HepG2 (cell line): ENCODE data around the gene COPS7A. TPM values are rescaled to one million over a fixed set of nuclear protein-coding genes. Genes with fewer than 3 reads are reported as not detected.

Experiments used
- HNRNPK ChIP-seq: fragments of 200-400 bp; formaldehyde crosslinking; IDR thresholded peaks from 2 replicates; pipeline ENCODE4 v1.6.1; 2018; ENCODE audit warnings: low read length, low read depth, moderate library complexity, mild to moderate bottlenecking; ENCODE audit not compliant: poor library complexity, severe bottlenecking
- PHF20 ChIP-seq: sonication (generic); formaldehyde crosslinking; IDR thresholded peaks from 2 replicates; pipeline ENCODE4 v1.5.0; 2020; ENCODE audit warnings: mild to moderate bottlenecking, missing genetic modification reagents
- RBFOX2 ChIP-seq: fragments of 200-400 bp; formaldehyde crosslinking; IDR thresholded peaks from 2 replicates; pipeline ENCODE4 v1.6.1; 2017; ENCODE audit warnings: low read depth, mild to moderate bottlenecking, low read length
- TBX2 ChIP-seq: sonication (generic); formaldehyde crosslinking; IDR thresholded peaks from 2 replicates; pipeline ENCODE4 v1.5.0; 2020; ENCODE audit warnings: missing genetic modification reagents, mild to moderate bottlenecking, borderline replicate concordance
- ZNF749 ChIP-seq: sonication (generic); formaldehyde crosslinking; IDR thresholded peaks from 2 replicates; pipeline ENCODE4 v1.8.0; 2022; ENCODE audit warnings: mild to moderate bottlenecking, missing genetic modification reagents, moderate library complexity, borderline replicate concordance
- polyA plus RNA-seq, 8 experiments: library from polyadenylated mRNA; depleted of rRNA in 3 of 8; stranded (reverse) in 7 of 8; unstranded in 1 of 8; fragments of >200 nt; fragmentation: Illumina TruSeq in 4 of 8; extraction: Trizol in 4 of 8; gene quantifications; 2 replicates each; pipeline versions ENCODE4 v1.2.1 to v1.2.3, GENCODE V29; 2011 to 2016; ENCODE audit warnings: low read depth in 4 of 8, missing spikeins in 1 of 8, mixed read lengths in 1 of 8; ENCODE audit not compliant: insufficient read depth in 1 of 8
- total RNA-seq, 5 experiments: library from RNA; depleted of rRNA; stranded (reverse); fragments of >200 nt; fragmentation: Illumina TruSeq; extraction: Trizol; gene quantifications; 2 replicates each; pipeline ENCODE4 v1.2.3, GENCODE V29; 2016; ENCODE audit warnings: low read depth in 1 of 5
- TF ChIP-seq, protein P1 (sequence below): sonication (generic); formaldehyde crosslinking; IDR thresholded peaks from 2 replicates; pipeline ENCODE4 v1.8.1; 2022; ENCODE audit warnings: low read depth, mild to moderate bottlenecking, missing genetic modification reagents
- TF ChIP-seq, protein P2 (sequence below): sonication (generic); formaldehyde crosslinking; IDR thresholded peaks from 2 replicates; pipeline ENCODE4; 2020; ENCODE audit warnings: missing genetic modification reagents, mild to moderate bottlenecking, borderline replicate concordance
- TF ChIP-seq, protein P3 (sequence below): sonication (generic); formaldehyde crosslinking; IDR thresholded peaks from 2 replicates; pipeline ENCODE4 v1.4.0; 2020; ENCODE audit warnings: missing genetic modification reagents
- TF ChIP-seq, protein P4 (sequence below): sonication (generic); formaldehyde crosslinking; conservative IDR thresholded peaks from 2 replicates; pipeline ENCODE4 v1.8.0; 2022; ENCODE audit warnings: mild to moderate bottlenecking, moderate library complexity, missing genetic modification reagents
- TF ChIP-seq, protein P5 (sequence below): sonication (generic); formaldehyde crosslinking; IDR thresholded peaks from 2 replicates; pipeline ENCODE4 v1.5.1; 2020; ENCODE audit warnings: mild to moderate bottlenecking, missing genetic modification reagents, borderline replicate concordance

The COPS7A gene
- total and polyA plus RNA-seq, 2 of the 13 experiments (the other 11 are each of a cell fraction or from before 2014, with no cell fraction given) = 40.0 to 73.6 TPM

DNA sequence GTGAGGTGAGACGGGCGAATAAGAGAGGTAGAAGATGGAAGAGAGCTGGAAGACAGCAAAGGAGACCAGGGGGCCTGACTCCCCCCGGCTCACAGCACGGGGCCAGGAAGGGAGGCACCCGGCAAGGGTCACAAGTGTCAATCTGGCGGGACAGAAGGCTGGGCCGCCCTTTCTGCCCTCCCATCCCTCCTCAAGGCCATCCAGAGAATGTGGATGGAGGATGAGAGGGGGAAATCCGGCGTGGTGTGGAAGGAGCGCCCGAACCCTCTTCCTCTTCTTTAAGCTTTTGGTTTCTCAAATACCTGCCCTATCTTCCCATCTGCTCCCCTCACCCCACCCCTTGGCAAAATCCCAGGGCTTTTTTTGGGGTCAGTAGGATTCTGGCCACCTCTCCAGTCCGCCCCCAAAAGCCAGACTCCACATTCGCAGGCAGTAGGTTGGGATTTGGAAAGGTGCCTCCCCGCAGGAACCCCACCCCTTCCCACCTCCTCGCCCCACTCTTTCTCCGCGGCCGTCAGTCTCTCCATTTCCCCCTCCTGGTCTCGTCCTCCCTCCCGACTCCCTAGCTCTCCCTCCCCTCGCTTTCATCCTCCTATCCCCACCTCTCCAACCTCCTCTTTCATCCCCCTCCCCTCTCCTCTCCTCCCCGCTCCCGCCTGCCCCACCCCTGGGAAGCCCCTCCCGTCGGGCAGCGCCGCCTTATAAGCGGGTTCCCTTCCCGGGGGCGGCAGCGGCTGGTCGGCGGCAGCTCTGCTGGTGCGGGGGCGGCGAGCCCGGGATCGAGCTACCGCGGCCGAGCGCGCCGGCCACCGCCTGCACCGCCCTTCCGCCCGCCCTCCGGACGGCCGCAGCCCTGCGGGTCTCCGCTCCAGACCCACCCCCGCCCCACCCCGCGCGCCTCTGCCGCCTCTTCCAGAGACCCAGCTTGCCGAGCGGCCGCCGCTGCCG is 42.1 kb downstream of the COPS7A start, which contains the start of gene PTMS (continued):
- TF ChIP-seq, protein P1, sequence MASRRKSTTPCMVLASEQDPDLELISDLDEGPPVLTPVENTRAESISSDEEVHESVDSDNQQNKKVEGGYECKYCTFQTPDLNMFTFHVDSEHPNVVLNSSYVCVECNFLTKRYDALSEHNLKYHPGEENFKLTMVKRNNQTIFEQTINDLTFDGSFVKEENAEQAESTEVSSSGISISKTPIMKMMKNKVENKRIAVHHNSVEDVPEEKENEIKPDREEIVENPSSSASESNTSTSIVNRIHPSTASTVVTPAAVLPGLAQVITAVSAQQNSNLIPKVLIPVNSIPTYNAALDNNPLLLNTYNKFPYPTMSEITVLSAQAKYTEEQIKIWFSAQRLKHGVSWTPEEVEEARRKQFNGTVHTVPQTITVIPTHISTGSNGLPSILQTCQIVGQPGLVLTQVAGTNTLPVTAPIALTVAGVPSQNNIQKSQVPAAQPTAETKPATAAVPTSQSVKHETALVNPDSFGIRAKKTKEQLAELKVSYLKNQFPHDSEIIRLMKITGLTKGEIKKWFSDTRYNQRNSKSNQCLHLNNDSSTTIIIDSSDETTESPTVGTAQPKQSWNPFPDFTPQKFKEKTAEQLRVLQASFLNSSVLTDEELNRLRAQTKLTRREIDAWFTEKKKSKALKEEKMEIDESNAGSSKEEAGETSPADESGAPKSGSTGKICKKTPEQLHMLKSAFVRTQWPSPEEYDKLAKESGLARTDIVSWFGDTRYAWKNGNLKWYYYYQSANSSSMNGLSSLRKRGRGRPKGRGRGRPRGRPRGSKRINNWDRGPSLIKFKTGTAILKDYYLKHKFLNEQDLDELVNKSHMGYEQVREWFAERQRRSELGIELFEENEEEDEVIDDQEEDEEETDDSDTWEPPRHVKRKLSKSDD (CRISPR knock-in tag) = 0 out of 2 replicates have a peak, but pooled peaks have one; percentile 38
- TF ChIP-seq, protein P2, sequence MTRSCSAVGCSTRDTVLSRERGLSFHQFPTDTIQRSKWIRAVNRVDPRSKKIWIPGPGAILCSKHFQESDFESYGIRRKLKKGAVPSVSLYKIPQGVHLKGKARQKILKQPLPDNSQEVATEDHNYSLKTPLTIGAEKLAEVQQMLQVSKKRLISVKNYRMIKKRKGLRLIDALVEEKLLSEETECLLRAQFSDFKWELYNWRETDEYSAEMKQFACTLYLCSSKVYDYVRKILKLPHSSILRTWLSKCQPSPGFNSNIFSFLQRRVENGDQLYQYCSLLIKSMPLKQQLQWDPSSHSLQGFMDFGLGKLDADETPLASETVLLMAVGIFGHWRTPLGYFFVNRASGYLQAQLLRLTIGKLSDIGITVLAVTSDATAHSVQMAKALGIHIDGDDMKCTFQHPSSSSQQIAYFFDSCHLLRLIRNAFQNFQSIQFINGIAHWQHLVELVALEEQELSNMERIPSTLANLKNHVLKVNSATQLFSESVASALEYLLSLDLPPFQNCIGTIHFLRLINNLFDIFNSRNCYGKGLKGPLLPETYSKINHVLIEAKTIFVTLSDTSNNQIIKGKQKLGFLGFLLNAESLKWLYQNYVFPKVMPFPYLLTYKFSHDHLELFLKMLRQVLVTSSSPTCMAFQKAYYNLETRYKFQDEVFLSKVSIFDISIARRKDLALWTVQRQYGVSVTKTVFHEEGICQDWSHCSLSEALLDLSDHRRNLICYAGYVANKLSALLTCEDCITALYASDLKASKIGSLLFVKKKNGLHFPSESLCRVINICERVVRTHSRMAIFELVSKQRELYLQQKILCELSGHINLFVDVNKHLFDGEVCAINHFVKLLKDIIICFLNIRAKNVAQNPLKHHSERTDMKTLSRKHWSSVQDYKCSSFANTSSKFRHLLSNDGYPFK = no peak
- peak; percentile 86 for TF ChIP-seq HNRNPK
- TF ChIP-seq, protein P3, sequence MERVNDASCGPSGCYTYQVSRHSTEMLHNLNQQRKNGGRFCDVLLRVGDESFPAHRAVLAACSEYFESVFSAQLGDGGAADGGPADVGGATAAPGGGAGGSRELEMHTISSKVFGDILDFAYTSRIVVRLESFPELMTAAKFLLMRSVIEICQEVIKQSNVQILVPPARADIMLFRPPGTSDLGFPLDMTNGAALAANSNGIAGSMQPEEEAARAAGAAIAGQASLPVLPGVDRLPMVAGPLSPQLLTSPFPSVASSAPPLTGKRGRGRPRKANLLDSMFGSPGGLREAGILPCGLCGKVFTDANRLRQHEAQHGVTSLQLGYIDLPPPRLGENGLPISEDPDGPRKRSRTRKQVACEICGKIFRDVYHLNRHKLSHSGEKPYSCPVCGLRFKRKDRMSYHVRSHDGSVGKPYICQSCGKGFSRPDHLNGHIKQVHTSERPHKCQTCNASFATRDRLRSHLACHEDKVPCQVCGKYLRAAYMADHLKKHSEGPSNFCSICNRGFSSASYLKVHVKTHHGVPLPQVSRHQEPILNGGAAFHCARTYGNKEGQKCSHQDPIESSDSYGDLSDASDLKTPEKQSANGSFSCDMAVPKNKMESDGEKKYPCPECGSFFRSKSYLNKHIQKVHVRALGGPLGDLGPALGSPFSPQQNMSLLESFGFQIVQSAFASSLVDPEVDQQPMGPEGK (CRISPR knock-in tag) = peak; percentile 93
- TF ChIP-seq, protein P4, sequence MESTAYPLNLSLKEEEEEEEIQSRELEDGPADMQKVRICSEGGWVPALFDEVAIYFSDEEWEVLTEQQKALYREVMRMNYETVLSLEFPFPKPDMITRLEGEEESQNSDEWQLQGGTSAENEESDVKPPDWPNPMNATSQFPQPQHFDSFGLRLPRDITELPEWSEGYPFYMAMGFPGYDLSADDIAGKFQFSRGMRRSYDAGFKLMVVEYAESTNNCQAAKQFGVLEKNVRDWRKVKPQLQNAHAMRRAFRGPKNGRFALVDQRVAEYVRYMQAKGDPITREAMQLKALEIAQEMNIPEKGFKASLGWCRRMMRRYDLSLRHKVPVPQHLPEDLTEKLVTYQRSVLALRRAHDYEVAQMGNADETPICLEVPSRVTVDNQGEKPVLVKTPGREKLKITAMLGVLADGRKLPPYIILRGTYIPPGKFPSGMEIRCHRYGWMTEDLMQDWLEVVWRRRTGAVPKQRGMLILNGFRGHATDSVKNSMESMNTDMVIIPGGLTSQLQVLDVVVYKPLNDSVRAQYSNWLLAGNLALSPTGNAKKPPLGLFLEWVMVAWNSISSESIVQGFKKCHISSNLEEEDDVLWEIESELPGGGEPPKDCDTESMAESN (CRISPR knock-in tag) = peak; percentile 88
- TF ChIP-seq, protein P5, sequence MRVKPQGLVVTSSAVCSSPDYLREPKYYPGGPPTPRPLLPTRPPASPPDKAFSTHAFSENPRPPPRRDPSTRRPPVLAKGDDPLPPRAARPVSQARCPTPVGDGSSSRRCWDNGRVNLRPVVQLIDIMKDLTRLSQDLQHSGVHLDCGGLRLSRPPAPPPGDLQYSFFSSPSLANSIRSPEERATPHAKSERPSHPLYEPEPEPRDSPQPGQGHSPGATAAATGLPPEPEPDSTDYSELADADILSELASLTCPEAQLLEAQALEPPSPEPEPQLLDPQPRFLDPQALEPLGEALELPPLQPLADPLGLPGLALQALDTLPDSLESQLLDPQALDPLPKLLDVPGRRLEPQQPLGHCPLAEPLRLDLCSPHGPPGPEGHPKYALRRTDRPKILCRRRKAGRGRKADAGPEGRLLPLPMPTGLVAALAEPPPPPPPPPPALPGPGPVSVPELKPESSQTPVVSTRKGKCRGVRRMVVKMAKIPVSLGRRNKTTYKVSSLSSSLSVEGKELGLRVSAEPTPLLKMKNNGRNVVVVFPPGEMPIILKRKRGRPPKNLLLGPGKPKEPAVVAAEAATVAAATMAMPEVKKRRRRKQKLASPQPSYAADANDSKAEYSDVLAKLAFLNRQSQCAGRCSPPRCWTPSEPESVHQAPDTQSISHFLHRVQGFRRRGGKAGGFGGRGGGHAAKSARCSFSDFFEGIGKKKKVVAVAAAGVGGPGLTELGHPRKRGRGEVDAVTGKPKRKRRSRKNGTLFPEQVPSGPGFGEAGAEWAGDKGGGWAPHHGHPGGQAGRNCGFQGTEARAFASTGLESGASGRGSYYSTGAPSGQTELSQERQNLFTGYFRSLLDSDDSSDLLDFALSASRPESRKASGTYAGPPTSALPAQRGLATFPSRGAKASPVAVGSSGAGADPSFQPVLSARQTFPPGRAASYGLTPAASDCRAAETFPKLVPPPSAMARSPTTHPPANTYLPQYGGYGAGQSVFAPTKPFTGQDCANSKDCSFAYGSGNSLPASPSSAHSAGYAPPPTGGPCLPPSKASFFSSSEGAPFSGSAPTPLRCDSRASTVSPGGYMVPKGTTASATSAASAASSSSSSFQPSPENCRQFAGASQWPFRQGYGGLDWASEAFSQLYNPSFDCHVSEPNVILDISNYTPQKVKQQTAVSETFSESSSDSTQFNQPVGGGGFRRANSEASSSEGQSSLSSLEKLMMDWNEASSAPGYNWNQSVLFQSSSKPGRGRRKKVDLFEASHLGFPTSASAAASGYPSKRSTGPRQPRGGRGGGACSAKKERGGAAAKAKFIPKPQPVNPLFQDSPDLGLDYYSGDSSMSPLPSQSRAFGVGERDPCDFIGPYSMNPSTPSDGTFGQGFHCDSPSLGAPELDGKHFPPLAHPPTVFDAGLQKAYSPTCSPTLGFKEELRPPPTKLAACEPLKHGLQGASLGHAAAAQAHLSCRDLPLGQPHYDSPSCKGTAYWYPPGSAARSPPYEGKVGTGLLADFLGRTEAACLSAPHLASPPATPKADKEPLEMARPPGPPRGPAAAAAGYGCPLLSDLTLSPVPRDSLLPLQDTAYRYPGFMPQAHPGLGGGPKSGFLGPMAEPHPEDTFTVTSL = no peak
- peak; percentile 72; the same call in 1 of the 2 replicates for TF ChIP-seq RBFOX2
- peak; percentile 36; the same call in 1 of the 2 replicates for TF ChIP-seq TBX2 (CRISPR knock-in tag)
- no peak for TF ChIP-seq ZNF749 (CRISPR knock-in tag)
- TF ChIP-seq PHF20 (CRISPR knock-in tag) = 0 out of 2 replicates have a peak, but pooled peaks have one; percentile 4
